Measurements from ENCODE around the gene DERL2.

The DERL2 gene

DNA sequence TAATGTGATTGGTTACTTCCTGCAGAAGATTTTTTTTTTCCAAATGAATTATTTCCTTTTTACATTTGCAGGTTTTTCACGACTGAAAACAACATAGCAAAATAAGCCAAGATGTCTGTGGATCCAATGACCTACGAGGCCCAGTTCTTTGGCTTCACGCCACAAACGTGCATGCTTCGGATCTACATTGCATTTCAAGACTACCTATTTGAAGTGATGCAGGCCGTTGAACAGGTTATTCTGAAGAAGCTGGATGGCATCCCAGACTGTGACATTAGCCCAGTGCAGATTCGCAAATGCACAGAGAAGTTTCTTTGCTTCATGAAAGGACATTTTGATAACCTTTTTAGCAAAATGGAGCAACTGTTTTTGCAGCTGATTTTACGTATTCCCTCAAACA is 2.8 kb upstream of the DERL2 start:
- TF ChIP-seq, protein P1, sequence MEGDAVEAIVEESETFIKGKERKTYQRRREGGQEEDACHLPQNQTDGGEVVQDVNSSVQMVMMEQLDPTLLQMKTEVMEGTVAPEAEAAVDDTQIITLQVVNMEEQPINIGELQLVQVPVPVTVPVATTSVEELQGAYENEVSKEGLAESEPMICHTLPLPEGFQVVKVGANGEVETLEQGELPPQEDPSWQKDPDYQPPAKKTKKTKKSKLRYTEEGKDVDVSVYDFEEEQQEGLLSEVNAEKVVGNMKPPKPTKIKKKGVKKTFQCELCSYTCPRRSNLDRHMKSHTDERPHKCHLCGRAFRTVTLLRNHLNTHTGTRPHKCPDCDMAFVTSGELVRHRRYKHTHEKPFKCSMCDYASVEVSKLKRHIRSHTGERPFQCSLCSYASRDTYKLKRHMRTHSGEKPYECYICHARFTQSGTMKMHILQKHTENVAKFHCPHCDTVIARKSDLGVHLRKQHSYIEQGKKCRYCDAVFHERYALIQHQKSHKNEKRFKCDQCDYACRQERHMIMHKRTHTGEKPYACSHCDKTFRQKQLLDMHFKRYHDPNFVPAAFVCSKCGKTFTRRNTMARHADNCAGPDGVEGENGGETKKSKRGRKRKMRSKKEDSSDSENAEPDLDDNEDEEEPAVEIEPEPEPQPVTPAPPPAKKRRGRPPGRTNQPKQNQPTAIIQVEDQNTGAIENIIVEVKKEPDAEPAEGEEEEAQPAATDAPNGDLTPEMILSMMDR (IDR thresholded peaks at IDR 0.05; ENCODE audit: low read depth, low read length), result no peak
- H3K4me3 ChIP-seq (replicated peaks in 1 of 2; ENCODE audit: low read depth in 2 of 2, low read length in 2 of 2), result no peak overlapping the region
- DNase-seq (ENCODE audit: low read depth in 2 of 2), result no peak

DNA sequence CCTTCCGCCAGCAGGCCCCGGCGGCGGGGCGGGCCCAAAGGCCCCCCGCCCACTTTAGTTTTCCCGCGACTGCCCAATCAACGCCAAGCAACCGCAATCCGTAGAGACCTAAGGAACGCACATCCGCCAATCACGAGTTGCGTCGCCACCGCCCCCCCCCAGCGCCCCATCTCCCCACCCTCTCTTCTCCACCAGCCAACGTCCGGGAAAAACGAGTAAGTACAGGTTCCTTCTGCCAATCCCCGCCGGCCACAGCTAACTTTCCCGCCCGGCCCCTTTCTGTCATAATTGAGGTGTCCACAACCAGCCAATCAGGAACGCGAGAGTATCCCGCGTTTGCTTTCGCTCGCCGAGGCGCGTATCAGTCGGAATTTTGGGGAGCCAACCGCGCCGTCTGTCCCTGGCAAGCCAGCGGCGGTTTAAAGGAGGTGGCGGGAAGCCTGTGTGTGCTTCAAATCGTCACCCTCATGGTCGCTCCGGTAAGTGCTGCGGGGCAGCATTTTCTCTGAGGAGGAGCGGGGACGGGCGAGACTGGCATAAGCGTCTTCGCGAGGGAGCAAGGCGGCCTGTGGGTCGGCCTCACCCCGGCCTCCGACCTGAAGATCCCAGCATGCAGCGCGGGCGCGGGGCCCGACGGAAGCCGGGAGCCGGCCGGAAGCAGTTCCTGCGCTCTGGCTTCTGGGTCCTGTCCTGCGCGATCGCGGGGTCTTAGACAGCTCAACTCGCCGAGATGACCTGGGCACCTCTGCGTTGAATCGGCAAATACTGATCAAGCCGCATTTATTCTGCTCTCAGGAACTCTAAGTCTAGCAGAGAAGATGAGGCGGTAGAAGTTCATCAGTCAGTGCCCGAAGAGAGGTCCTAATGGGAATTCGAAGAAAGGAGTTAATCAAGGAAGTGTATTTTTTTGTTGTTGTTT is 487 bp upstream of the DERL2 start, which contains the start of gene MIS12:
Gene MIS12 (plus strand): TSS at position 361 of the 919 bp plus-strand sequence. CDS start 2,297 bp downstream, outside the sequence.
- TF ChIP-seq, protein P1 (IDR thresholded peaks at IDR 0.05; ENCODE audit: low read depth, low read length), result no peak
- peak within 1 kb of the TSS; percentile 90 to 95 for H3K4me3 ChIP-seq (replicated peaks in 1 of 2; ENCODE audit: low read depth in 2 of 2, low read length in 2 of 2)
- DNase-seq (ENCODE audit: low read depth in 2 of 2), result peak; percentile 100

DNA sequence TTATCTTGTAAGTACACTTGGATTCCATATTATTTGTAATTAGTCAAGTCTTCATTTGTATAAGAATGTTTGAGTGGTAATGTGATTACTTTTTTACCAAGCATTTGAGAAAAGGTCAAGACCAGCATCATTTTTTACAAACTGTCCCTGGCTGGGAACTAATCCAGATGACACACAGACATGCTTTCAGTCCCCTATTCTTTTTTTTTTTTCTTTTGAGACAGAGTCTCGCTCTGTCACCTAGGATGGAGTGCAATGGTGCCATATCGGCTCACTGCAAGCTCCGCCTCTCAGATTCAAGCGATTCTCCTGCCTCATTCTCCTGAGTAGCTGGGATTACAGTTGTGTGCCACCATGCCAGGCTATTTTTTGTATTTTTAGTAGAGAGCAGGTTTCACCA is 4.5 kb downstream of the DERL2 start:
- DNase-seq (ENCODE audit: low read depth in 2 of 2), result no peak
- TF ChIP-seq, protein P1 (IDR thresholded peaks at IDR 0.05; ENCODE audit: low read depth, low read length), result no peak
- no peak overlapping the region for H3K4me3 ChIP-seq (replicated peaks in 1 of 2; ENCODE audit: low read depth in 2 of 2, low read length in 2 of 2)

DNA sequence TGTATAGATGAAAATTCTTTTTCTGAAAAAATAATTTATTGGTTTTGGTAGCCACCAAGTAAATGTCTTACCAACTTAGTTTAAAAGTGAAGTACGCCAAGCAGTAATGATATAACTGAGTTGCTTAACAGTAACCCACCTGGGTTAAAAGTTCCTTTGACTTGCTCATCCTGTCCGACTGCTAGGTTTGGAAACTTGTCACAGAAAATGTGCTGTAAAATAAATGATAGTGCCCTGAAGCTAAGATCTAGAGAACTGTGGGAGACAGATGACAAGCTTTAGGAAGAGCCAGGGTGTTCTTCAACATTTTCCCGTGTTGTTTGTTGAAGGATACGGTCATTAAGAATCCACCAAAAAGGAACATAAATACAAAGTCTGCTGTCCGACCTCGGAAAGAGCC is 5.0 kb downstream of the DERL2 start:
- H3K4me3 ChIP-seq (replicated peaks in 1 of 2; ENCODE audit: low read depth in 2 of 2, low read length in 2 of 2), result no peak overlapping the region
- DNase-seq (ENCODE audit: low read depth in 2 of 2), result no peak
- TF ChIP-seq, protein P1 (IDR thresholded peaks at IDR 0.05; ENCODE audit: low read depth, low read length), result no peak

DNA sequence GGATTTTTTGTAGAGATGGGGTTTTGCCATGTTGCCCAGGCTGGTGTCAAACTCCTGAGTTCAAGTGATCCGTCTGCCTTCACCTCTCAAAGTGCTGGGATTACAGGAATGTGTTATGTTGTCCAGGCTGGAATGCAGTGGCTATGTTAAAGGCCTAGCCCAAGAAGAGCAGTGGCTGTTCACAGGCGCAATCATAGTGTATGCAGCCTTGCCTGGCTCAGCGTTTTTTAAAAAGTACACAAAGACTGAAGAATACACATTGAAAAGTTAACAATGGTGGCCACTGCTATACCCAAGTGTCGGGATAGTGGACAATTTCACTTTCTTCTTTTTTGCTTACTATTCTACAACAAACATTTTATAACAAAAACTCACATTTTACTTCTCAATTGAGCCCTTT is 7.0 kb downstream of the DERL2 start:
- H3K4me3 ChIP-seq (replicated peaks in 1 of 2; ENCODE audit: low read depth in 2 of 2, low read length in 2 of 2), result no peak overlapping the region
- DNase-seq (ENCODE audit: low read depth in 2 of 2), result no peak
- TF ChIP-seq, protein P1 (IDR thresholded peaks at IDR 0.05; ENCODE audit: low read depth, low read length), result no peak

DNA sequence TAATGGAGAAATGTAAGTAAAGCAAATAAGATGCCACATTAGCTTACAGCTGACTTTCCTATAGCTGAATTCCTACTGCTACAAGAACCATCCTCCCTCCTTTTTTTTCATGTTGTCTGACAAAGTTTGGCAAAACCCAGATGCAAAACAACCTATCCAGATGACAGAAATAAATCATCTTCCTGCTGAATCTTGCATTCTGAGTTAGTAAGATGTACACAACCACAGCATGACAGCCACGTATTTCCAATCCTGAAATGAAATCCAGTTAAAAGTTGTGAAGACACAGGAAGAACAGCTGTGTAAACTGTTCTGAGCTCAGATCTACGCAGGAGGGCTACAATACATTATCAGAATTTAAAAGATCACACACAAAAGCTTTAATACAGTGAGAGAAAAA is 12.1 kb downstream of the DERL2 start:
- TF ChIP-seq, protein P1 (IDR thresholded peaks at IDR 0.05; ENCODE audit: low read depth, low read length), result no peak
- DNase-seq (ENCODE audit: low read depth in 2 of 2), result no peak
- no peak overlapping the region for H3K4me3 ChIP-seq (replicated peaks in 1 of 2; ENCODE audit: low read depth in 2 of 2, low read length in 2 of 2)
